Ureter (tissue), 1 donor: Measurements from ENCODE around the gene IGSF6. TPM values are rescaled to one million over a fixed set of nuclear protein-coding genes. Genes with fewer than 3 reads are reported as not detected.
"Not testable (repeated sequence)": the region's sequence is repeated elsewhere in the genome, so short reads cannot be mapped to it uniquely, and the experiment has no call there.

Experiments used
- DNase-seq: peaks from one replicate; pipeline ENCODE4 v3.0.0-alpha.2; 2020; ENCODE audit warnings: low spot score
- total RNA-seq: library from RNA; stranded (reverse); gene quantifications from one replicate; pipeline ENCODE4 v1.2.4, GENCODE V29; 2023
- donor health status: DM: yes; HTN: yes; CAD: no.

IGSF6 gene, protein sequence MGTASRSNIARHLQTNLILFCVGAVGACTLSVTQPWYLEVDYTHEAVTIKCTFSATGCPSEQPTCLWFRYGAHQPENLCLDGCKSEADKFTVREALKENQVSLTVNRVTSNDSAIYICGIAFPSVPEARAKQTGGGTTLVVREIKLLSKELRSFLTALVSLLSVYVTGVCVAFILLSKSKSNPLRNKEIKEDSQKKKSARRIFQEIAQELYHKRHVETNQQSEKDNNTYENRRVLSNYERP
- total RNA-seq: 5.2 TPM

DNA sequence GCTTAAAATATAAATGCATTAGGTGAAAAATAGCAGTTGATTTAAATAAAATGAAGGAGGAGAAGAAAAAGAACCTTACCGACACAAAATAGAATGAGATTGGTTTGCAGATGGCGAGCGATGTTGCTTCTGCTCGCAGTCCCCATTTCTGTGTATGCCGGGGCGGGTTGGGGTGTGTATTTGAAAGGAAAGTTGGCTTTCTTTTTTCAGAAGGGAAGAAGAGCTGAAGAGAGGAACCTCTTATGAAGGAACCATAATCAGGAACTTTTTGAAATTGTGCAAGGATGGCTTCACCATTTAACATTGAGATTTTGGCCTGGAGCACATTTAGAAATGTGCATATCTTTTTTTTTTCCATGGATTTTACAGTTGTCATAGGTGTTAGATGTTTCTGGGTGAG is at the start of gene IGSF6:
Gene IGSF6 (minus strand): TSS at position 156 of the 400 bp plus-strand sequence. CDS start 10 bp downstream, at position 146.
- no peak for DNase-seq

DNA sequence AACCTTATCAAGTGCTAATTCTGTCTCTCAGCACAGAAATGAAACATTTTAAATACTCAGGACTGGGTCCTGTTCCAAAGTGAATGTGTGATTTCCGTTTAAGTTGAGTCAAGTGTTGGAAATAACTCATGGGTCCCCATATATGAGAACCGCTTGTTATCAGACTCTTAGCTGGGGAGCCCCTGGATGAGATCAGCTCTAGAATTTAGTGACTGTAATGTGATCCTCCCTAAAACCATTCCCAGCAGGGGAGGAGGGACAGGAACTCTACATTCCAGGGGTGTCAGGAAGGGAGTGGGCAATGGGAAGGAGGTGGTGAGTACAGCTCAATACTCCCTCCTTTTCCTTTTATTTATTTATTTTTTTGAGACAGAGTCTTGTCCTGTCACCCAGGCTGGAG is 48.9 kb upstream of the IGSF6 start:
- no peak for DNase-seq

DNA sequence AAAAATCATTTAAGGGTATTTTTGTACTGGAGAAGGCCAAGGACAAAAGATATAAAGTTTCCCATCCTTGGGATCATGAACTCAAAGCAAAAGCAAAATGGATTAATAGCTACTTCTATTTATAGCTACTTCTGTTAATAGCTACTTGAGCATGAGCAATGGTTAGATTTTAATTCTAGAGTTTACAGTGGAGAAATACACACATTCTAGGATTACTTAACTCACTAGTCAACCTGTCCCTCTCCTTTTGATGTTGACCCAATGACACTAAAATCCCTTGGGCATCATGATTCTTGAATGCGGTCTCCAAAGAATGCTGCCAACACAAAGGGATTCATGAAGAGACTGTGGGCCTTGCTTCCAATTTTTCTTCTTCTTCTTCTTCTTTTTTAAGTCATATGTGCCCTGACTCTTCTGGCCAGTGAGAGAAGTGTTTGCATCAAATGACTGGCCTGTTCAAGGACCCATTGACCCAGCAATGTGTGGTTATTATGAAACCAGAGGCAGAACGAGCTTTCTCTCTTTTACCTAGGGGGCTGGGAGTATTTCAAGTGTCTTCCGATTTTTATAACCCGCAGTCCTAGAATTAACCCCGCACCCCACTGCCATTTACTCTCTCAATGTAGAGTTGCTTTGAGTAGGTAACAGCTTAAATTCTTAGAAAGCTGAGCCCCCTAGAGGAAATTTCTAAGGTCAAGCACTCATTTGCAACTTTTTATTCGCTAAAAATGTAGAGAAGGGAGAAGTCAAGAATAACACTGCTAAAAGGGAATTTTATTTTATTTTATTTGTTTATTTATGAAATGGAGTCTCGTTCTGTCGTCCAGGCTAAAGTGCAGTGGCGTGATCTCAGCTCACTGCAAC is 46.0 kb upstream of the IGSF6 start:
- DNase-seq: no peak

DNA sequence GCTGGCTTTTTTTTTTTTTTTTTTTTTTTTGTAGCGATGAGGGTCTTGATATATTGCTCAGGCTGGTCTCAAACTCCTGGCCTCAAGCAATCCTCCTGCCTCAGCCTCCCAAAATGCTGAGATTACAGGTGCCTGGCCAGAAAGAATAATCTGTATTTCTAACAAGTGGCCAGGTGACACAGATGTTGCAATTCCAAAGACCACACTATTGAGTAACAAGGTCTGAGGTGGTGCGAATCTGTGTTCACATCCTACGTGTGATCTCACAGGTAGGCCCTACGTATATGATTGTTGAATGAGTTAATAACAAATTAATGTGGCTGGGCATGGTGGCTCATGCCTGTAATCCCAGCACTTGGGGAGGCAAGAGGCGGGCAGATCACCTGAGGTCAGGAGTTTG is 44.6 kb upstream of the IGSF6 start:
- no peak for DNase-seq

DNA sequence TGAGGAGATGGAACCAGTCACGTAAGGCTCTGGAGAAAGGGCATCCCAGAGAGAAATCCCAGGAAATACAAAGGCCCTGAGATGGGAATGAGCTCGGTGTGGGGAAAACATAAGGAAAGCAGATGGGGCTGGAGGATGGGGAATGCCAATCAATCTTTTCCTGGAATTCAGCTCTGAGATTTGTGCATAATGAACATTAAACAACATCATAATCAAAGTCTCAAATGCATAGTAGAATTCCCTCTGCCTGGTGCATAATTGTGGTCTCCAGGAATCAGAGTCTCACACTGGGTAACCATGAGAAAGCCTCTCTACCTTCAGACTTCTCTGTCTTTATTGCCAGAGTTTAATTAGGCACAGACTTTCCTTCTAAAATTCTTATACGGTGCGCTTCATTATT is 42.2 kb upstream of the IGSF6 start:
- DNase-seq: no peak

DNA sequence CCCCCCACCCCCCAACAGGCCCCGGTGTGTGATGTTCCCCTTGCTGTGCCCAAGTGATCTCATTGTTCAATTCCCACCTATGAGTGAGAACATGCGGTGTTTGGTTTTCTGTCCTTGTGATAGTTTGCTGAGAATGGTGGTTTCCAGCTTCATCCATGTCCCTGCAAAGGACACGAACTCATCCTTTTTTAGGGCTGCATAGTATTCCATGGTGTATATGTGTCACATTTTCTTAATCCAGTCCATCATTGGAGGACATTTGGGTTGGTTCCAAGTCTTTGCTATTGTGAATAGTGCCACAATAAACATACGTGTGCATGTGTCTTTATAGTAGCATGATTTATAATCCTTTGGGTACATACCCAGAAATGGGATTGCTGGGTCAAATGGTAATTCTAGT is 38.6 kb upstream of the IGSF6 start:
- not testable (repeated sequence) for DNase-seq

DNA sequence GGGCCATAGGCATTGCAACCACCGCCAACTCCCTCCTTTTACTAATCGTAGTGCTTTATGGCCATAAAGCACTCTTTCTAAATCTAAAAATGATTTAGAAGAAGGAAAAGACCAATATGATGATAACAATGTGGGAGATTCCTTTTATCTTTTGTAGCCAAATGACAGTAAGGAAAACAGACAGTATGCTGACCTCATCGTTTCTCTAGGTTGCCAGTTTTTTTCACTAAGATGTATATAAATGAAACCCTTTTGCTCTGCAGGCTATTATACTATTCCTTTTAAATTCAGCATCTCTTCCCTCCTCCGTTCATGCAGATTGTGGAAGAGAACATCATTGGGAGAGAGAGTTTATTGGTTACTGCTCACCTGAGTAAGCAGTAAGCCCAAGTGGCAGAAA is 36.7 kb upstream of the IGSF6 start:
- no peak for DNase-seq

DNA sequence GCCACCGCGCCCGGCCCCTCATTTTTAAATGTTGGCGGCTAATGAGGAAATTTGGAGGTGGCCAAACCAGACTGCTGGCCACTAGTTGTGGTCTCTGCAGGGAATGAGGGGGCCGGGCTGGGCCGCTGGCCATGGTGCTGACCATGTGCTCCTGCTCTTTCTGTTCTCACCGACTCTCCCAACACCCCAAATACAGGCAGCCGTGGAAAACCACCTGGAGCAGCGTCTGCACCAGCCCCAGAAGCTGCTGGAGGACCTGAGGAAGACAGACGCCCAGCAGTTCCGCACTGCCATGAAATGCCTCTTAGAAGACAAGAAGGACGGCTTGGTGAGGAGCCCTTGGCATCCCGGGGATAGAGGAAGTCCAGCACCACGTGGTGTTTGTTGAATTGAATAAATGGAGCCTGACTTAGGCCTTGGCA is 32.6 kb upstream of the IGSF6 start:
- no peak for DNase-seq

DNA sequence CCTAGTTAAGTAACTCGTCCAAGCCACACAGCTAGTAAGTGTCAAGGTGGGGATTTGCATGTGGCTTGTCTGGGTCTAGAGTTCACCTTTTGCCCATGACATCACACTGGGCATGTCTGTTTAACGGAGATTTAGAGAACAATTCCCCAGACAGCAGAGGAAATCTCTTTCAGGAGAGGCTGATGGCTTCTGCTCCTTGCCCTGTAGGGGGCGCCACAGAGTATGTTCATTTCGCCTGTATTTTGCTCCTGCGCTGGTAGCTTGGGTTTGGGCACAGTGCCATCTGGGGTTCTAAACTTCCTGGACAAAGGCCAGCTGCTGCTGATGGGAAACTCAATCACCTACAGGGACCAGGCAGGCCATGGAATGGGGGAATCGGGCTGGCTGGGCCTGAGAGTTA is 31.8 kb upstream of the IGSF6 start:
- no peak for DNase-seq

DNA sequence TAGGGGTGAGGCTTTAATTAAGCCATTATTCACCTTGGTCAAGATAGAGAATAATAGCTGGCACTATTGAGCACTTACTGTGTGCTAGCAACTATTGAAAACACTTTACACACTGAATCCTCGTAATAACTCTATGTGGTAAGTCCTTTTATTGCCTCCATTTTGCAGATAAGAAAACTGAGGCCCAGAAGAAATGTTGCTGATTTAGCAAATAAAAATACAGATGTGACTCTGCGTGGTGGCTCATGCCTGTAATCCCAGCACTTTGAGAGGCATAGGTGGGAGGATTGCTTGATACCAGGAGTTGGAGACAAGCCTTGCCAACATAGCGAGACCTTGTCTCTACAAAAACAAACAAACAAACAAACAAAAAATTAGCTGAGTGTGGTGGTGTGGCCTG is 30.8 kb upstream of the IGSF6 start:
- DNase-seq: no peak

DNA sequence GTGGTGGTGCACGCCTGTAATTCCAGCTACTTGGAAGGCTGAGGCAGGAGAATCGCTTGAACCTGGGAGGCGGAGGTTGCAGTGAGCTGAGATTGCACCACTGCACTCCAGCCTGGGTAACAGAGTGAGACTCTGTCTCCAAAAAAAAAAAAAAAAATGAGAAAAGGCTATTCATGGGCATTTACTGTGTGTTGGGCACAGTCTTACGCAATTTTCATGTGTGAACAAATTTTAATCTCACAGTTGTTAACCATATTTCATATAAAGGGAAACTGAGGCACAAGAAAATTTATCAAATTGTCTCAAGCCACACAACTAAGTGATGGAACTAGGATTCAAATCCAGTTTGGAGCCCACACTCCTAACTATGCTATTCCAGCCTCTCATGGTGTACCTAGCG is 28.3 kb upstream of the IGSF6 start:
- DNase-seq: not testable (repeated sequence)

DNA sequence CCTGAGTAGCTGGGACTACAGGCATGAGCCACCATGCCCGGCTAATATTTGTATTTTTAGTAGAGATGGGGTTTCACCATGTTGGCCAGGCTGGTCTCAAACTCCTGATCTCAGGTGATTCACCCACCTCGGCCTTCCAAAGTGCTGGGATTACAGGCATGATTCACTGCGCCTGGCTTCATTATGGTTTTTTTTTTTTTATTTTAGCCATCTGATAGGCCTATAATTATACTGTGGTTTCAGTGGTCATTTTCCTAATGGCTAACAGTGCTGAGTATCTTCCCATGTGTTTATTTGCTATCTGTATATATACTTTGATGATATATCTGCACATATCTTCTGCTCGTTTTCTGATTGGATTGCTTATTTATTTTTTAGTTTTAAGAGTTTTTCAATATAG is 22.0 kb upstream of the IGSF6 start:
- not testable (repeated sequence) for DNase-seq

DNA sequence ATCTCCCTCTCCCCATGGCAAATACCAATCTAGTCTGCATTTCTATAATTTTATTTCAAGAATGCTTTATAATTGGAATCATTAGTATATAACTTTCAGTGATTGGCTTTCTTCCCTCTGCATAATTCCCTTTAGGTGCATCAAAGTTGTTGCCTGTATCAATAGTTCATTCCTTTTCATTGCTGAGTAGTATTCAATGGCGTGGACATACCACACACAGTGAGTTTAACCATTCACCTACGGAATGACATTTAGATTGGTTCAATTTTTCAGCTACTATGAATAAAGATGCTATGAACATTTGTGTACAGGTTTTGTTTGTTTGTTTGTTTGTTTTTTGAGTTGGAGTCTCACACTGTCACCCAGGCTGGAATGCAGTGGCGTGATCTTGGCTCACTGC is 21.1 kb upstream of the IGSF6 start:
- no peak for DNase-seq

DNA sequence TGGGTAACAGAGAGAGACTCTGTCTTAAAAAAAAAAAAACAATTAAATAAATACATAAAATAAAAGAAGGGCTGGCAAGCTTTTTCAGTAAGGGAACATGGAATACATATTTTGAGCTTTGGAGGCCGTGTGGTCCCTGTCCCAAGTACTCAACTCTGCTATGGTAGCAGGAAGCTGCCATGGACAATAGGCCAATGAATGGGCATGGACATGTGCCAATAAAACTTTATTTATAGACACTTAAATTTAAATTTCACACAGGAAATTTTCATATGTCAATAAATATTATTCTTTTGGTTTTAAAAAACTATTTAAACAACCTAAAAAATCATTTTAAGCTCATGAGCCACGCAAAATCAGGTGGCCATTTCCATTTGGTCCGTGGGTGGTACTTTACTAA is 15.2 kb upstream of the IGSF6 start:
- no peak for DNase-seq

DNA sequence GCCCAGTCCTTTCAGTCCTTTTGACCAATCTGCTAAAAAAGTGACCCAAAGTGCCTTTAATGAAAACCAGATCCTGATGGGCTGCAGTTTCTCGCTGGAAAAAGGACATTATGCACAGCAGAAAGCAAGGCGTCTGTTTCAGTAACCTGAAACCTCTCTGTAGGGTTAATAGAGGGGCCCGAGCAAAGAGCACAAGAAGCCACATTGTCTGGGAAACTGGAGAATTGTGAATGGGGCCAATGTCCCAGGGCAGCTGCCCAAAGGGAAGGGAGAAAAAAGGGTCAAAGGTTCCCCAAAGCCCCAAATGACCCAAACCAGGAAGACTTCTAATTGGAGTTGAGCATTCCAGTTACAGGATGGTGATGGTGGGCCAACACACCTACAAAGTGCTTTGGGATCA is 14.4 kb upstream of the IGSF6 start:
- DNase-seq: no peak

DNA sequence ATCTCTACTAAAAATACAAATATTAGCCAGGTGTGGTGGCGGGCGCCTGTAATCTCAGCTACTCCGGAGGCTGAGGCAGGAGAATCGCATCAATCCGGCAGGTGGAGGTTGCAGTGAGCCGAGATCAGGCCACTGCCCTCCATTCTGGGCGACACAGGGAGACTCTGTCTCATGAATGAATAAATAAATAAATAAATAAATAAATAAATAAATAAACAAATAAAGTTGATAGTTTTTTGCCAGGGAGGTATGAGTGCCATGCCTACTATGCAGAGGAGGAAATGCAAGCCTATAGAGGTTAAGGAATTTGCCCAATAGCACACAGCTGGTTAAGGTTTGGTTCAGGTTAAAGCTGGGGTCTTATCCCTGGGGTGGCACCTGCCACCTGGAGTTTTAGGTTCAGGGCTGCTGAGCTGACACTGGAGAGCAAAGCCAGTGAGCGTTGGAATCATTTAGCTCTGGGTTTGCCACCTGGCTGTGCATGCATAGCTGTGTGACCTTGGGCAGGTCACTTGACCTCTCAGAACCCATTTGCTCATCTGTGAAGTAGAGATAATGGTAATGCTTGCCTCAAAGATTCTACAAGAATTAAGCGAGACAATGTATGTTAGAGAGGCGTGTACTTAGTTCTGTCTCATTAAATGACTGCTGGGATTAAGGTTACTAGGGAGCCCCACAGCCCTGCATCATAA is 12.5 kb upstream of the IGSF6 start:
- DNase-seq: no peak

DNA sequence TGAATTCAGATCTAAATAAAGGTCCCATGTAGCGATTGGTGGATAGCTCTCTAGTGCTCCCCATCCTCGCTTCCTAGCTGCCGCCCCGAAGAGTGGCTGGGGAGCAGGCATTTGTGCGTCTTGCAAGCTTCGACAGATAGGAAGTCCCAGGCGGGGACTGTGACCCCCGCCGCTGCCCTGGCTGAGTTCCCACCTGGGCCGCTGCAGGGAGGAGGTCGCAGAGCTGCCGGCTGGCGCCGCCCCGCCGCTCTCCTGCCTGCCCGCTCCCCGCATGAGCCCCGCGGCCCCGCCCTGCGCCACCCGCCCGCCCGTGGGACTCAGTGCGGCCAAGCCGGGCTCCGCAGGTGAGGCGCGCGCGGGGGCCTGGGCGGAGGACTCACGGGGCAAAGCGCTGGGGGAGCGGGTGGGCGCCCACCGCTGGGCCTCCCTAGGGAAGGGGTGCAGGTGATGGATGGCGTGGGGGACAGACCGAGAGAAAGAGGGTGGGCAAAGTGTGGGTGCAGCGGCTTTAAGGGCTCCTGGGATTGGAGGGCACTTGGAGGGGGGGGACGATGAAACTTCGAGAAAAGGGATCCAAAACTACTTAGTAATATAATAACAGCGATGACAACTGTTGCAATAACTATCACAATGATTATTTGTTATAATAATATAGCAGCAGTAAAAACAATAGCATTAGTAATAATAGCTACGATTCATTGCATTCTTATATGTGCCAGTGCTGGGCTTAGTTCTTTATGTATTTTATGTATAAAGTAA is 11.7 kb upstream of the IGSF6 start, which contains the start of gene OTOA:
Gene OTOA (plus strand): TSS at position 80 of the 759 bp plus-strand sequence. CDS start 14,547 bp downstream, outside the sequence.
- DNase-seq: no peak

DNA sequence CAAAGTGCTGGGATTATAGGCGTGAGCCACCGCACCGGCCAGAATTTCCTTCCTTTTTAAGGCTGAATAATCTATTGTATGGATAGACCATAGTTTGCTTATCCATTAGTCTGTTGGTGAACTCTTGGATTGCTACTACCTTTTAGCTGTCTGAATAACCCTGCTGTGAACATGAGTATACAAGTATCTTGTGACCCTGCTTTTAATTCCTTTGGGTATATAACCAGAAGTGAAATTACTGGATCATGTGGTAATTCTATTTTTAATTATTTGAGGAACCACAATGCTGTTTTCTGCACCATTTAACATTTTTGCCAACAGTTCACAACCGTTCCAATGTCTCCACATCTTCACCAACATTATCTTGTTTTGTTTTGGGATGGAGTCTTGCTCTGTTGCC is 6.7 kb upstream of the IGSF6 start:
- DNase-seq: no peak

DNA sequence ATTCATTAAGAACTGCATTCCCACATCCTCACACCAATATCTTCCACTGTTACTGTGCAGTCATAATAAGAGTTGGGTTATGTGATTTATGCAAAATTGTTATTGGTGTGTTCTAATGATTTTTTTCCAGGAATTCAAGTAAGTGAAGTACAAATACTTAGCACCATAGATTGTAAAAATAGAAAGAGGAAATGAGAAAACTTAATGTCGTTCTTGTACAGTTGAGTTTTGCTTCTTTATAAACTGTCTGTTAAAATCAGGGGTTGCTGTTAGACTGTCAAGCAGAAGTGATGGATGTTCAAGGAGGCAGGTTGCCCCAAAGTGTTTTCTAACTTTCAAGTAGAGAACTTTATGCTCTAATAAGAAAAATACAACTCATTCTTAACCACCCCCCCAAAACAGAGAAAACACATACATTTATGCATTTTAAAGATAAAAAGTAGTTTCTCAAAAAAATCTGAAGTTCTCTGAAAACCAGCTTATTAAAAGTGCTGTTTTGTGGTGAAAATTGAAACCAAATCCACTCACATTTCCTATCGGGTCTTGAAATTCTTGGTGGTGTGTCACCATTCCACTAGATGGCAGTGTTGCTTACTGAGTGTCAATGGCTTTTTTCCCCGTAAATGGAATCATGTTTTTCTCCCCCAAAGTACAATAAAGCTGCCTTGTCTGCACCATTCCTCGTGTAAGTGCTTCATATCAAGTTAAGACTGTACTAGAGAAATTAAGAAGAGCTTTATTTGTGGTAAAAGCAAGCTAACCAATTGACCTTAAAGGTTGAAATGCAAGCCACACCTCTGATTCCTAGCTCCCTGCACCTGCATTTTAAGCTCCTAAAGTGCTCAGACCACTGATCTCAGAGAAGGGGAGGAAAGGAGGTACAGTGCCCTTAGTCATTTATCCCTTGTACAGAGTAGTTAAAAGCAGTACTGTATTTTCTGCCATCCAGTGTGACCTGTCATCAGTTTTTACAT is 4.7 kb upstream of the IGSF6 start:
- no peak for DNase-seq

DNA sequence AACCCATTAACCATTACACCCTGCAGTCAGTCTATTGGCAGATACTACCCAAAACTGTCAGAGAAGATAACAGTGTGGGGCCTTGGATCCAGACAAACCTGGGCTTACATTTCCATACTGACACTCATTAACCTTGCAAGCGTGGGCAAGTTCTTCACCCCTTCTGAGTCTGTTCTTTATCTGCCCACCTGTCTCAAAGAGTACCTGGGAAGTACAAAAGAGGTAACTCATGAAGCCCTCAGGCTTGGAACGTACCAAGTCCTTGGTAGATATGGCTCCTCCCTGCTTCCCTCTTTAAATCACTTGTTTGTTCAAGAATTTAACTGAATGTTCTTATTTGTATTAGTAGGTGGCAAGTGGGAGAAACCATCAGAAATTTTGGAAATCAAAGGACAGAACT is 2.5 kb upstream of the IGSF6 start:
- no peak for DNase-seq

DNA sequence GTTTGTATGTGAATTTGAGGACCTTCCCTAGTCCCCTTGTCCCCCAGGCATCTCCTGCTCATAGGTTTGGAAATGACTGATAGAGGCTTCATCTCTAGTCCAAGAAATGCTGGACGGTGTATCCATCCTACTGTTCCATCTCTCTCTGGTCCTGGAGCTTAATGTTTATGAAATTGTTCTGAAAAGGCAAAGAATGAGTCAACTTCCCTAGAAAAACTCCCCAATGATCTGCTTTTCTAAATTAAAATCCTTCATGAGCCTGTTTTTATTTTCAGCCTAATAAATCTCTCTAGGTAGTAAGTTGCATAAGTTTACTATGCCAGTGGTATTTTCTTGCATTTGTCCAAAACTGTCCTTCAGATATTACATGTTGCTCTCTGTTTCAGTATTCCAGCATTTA is 2.1 kb upstream of the IGSF6 start:
- DNase-seq: no peak
